Adrenal gland (tissue), 12 donors: ENCODE data around the gene PITX1. TPM values are rescaled to one million over a fixed set of nuclear protein-coding genes. Genes with fewer than 3 reads are reported as not detected.

Source experiments
- DNase-seq, 7 donors: peaks; one replicate each; pipeline ENCODE4 v3.0.0-alpha.2; 2019 to 2020
- H3K27ac ChIP-seq, 5 donors: fragments of 200-600 bp; sonication (generic) in 4 of 5; 1 replicate in 3 of 5; 2 replicates in 2 of 5; pipeline versions ENCODE4 v1.5.1 to v1.8.0; 2016 to 2020; ENCODE audit warnings: mild to moderate bottlenecking in 1 of 5
- H3K27me3 ChIP-seq: fragments of 200-600 bp; 2 replicates; pipeline ENCODE4 v1.8.0; 2021
- H3K36me3 ChIP-seq, 2 donors: fragments of 200-600 bp; replicated peaks in 1 of 2; 1 replicate in 1 of 2; 2 replicates in 1 of 2; pipeline versions ENCODE4 v1.5.1 to v1.8.0; 2018 to 2022
- H3K4me1 ChIP-seq, 2 donors: fragments of 200-600 bp; replicated peaks in 1 of 2; 1 replicate in 1 of 2; 2 replicates in 1 of 2; pipeline versions ENCODE4 v1.5.1 to v1.8.0; 2018 to 2021
- H3K4me3 ChIP-seq, 4 donors: fragments of 200-600 bp; sonication (generic) in 3 of 4; one replicate each; pipeline ENCODE4 v1.5.1; 2016 to 2018
- H3K9me3 ChIP-seq, 3 donors: fragments of 200-600 bp; sonication (generic) in 1 of 3; replicated peaks in 1 of 3; 1 replicate in 2 of 3; 2 replicates in 1 of 3; pipeline versions ENCODE4 v1.5.1 to v1.8.0; 2016 to 2021
- CTCF ChIP-seq, 6 experiments: fragments of 450-650 bp in 4 of 6; fragments of 200-600 bp in 2 of 6; sonication (generic) in 1 of 6; IDR thresholded peaks; 1 replicate in 5 of 6; 2 replicates in 1 of 6; pipeline versions ENCODE4 v1.5.1 to v1.8.0; 2016 to 2021; ENCODE audit warnings: antibody characterized with exemption in 6 of 6, mild to moderate bottlenecking in 2 of 6, moderate library complexity in 1 of 6
- POLR2A ChIP-seq, 2 donors: fragments of 450-650 bp; IDR thresholded peaks; one replicate each; pipeline ENCODE4 v1.6.1; 2017; ENCODE audit warnings: antibody characterized with exemption in 2 of 2, mild to moderate bottlenecking in 2 of 2, moderate library complexity in 1 of 2
- WGBS, 4 donors: extraction: QIAGEN DNeasy Blood & Tissue Kit in 2 of 4; methylation state at CpG; one replicate each; pipeline versions ENCODE4 v1.1.5 to v1.1.7; 2013 to 2017; 5-methylcytosine and 5-hydroxymethylcytosine counted together
- intact Hi-C, 2 donors: fragments of 100-400 bp; cut with DNase I; formaldehyde crosslinking; loops; one replicate each; pipeline versions ENCODE4 v1.14.1 to v1.15.0; 2022 to 2023
- polyA plus RNA-seq, 3 donors: library from polyadenylated mRNA; stranded (reverse); fragments of 200-250 nt in 2 of 3; fragments of 350-450 nt in 1 of 3; fragmentation: Illumina TruSeq in 1 of 3; extraction: RNeasy Lipid Tissue Mini Kit (QIAGEN cat#74804) in 1 of 3; gene quantifications; one replicate each; pipeline ENCODE4 v1.2.3, GENCODE V29; 2013 to 2014
- total RNA-seq, 9 donors: library from RNA; depleted of rRNA in 4 of 9; stranded (reverse); fragments of >200 nt in 4 of 9; fragments of 120-200 nt in 1 of 9; fragmentation: NEBNext Ultra II Directional in 1 of 9; extraction: Animal tissue kit (Norgen Biotek cat#: 25700) in 1 of 9; gene quantifications; one replicate each; pipeline versions ENCODE4 v1.1.0 to v1.2.4, GENCODE V29; 2013 to 2023
- donor health status: healthy with polysubstance abuse.
- donor health status: Bipolar disorder and iron deficiency.
- donor health status: DM: yes; HTN: yes; CAD: no.
- donor health status: DM: no; HTN: no; CAD: no.
- donor health status: DM: no; HTN: no; CAD: no.
- donor health status: DM: yes; HTN: yes; CAD: no.

Gene PITX1
- total and polyA plus RNA-seq, 12 donors = 0.18 to 6.7 (median 0.71) TPM

GRCh38 chr5:135079099-135079681 is 45.2 kb upstream of the PITX1 start:
- Histone ChIP-seq H3K9me3 (no peaks in the 10 kb centered on the region), H3K36me3 (no peaks in the 10 kb centered on the region), H3K27ac (no peak overlapping the region), H3K27me3 (no peaks in the 10 kb centered on the region), H3K4me1 (no peaks in the 10 kb centered on the region), H3K4me3 (no peak overlapping the region)
- intact Hi-C loops = no loop called here
- 78 to 83% (median 80%) methylated on average over 3 of the region's 3 CpGs for WGBS, 4 donors
- TF ChIP-seq CTCF (IDR thresholded peaks at IDR 0.05) (no peak), POLR2A (IDR thresholded peaks at IDR 0.05) (no peak)
- DNase-seq = no peak

GRCh38 chr5:135076801-135077200 is 42.8 kb upstream of the PITX1 start:
- DNase-seq = no peak
- H3K27me3 ChIP-seq = no peaks in the 10 kb centered on the region
- H3K9me3 ChIP-seq = no peaks in the 10 kb centered on the region
- H3K36me3 ChIP-seq = no peaks in the 10 kb centered on the region
- WGBS, 4 donors = 53 to 82% (median 70%) methylated on average over 2 to 4 of the region's 4 CpGs
- intact Hi-C loops = no loop called here
- peaks cover 0 to 6% of the 10 kb centered on the region in 2 donors for H3K4me1 ChIP-seq
- no peak overlapping the region for H3K27ac ChIP-seq
- no peak for TF ChIP-seq CTCF (IDR thresholded peaks at IDR 0.05)
- TF ChIP-seq POLR2A (IDR thresholded peaks at IDR 0.05) = no peak
- no peak overlapping the region for H3K4me3 ChIP-seq

- intact Hi-C loops = no loop called here
- H3K4me3 ChIP-seq = no peak overlapping the region
- no peaks in the 10 kb centered on the region for H3K27me3 ChIP-seq
- no peak overlapping the region for H3K27ac ChIP-seq
- 67 to 85% (median 72%) methylated on average over 12 of the region's 12 CpGs for whole genome bisulfite sequencing, 4 donors
- DNase-seq = no peak
- no peaks in the 10 kb centered on the region for H3K9me3 ChIP-seq
- no peaks in the 10 kb centered on the region for H3K36me3 ChIP-seq
- peaks cover 0 to 6% of the 10 kb centered on the region in 2 donors for H3K4me1 ChIP-seq
- no peak for TF ChIP-seq POLR2A (IDR thresholded peaks at IDR 0.05)
- no peak for TF ChIP-seq CTCF (IDR thresholded peaks at IDR 0.05)
Observed at GRCh38 chr5:135076051-135076491, 42.0 kb upstream of the PITX1 start.

- Histone ChIP-seq H3K9me3 (no peaks in the 10 kb centered on the region), H3K27ac (no peak overlapping the region), H3K27me3 (no peaks in the 10 kb centered on the region), H3K4me3 (no peak overlapping the region), H3K4me1 (peaks cover 0 to 6% of the 10 kb centered on the region in 2 donors), H3K36me3 (no peaks in the 10 kb centered on the region)
- 48 to 76% (median 62%) methylated on average over 4 of the region's 4 CpGs for WGBS, 4 donors
- TF ChIP-seq POLR2A (IDR thresholded peaks at IDR 0.05) = no peak
- TF ChIP-seq CTCF (IDR thresholded peaks at IDR 0.05) = no peak
- intact Hi-C loops = no loop called here
- no peak for DNase-seq
Observed at GRCh38 chr5:135075621-135076020, 41.6 kb upstream of the PITX1 start.
